Measurements from ENCODE around the gene NR2E3. TPM values are rescaled to one million over a fixed set of nuclear protein-coding genes. Genes with fewer than 3 reads are reported as not detected.

NR2E3 gene
- total RNA-seq, 1 experiment from 2014 or later: 0.31 TPM

DNA sequence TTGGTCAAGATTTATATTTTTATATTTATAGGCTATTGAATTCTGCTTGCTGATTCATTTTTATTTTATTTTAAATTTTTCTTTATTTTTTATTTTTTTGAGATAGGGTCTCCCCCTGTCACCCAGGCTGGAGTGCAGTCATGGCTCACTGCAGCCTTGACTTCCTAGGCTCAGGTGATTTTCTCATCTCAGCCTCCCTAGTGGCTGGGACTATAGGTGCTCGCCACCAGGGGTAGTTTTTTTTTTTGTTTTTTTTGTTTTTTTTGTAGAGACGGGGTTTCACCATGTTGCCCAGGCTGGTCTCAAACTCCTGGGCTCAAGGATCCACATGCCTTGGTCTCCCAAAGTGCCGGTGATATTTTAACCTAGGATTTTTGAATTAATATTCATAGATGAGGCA lies 31.2 kb downstream of the NR2E3 start:
- Histone ChIP-seq H4K8ac (replicated peaks; ENCODE audit: insufficient read length, low read depth, low read length) (no peak overlapping the region), H3T11ph (ENCODE audit: low read length) (no peak overlapping the region), H3K4me1 (ENCODE audit: insufficient read depth, low read length) (no peaks in the 10 kb centered on the region), H3K23me2 (ENCODE audit: insufficient read length, low read depth, low read length, poor library complexity, severe bottlenecking) (no peaks in the 10 kb centered on the region), H3K56ac (ENCODE audit: insufficient read length, low read depth, low read length) (no peak overlapping the region), H3K4ac (ENCODE audit: low read depth, low read length) (no peak overlapping the region), H4K20me1 (ENCODE audit: control insufficient read depth, insufficient read depth, insufficient read length) (no peaks in the 10 kb centered on the region), H3K4me2 (ENCODE audit: insufficient read depth, insufficient read length, low read length) (no peak overlapping the region), H3K9ac (ENCODE audit: extremely low read depth, insufficient read length, low read length) (no peak overlapping the region), H3K27ac (ENCODE audit: insufficient read length, low read depth, low read length) (no peak overlapping the region), H3K27me3 (ENCODE audit: insufficient read depth, low read length) (no peaks in the 10 kb centered on the region), H2BK5ac (ENCODE audit: insufficient read length, low read length) (no peak overlapping the region), H2AK5ac (ENCODE audit: insufficient read length, low read length) (no peak overlapping the region), H4K91ac (ENCODE audit: insufficient read length, low read depth, low read length) (no peak overlapping the region), H3K9me3 (ENCODE audit: control insufficient read depth, low read depth, low read length) (no peaks in the 10 kb centered on the region), H2BK12ac (ENCODE audit: insufficient read length, low read depth, low read length) (no peak overlapping the region), H3K79me2 (ENCODE audit: insufficient read depth, low read length) (no peaks in the 10 kb centered on the region), H2AFZ (ENCODE audit: low read length) (no peak overlapping the region), H3K79me1 (ENCODE audit: insufficient read depth, low read depth, low read length, poor library complexity, severe bottlenecking) (no peaks in the 10 kb centered on the region), H2BK20ac (ENCODE audit: low read depth, low read length, poor library complexity, severe bottlenecking) (no peak overlapping the region), H3K14ac (ENCODE audit: insufficient read depth, low read length) (no peak overlapping the region), H4K5ac (ENCODE audit: insufficient read length, low read depth, low read length) (no peak overlapping the region), H3K18ac (ENCODE audit: insufficient read length, low read depth, low read length) (no peak overlapping the region), H2BK120ac (ENCODE audit: low read depth, low read length, poor library complexity, severe bottlenecking) (no peak overlapping the region), H3K23ac (ENCODE audit: insufficient read length, low read depth, low read length) (no peak overlapping the region), H2BK15ac (ENCODE audit: low read depth, low read length) (no peak overlapping the region)
- no CpG with 5 or more reads among the region's 3 CpGs for WGBS (ENCODE audit: extremely low coverage, insufficient read length, low lambda C conversion rate)
- TF ChIP-seq, protein P1, sequence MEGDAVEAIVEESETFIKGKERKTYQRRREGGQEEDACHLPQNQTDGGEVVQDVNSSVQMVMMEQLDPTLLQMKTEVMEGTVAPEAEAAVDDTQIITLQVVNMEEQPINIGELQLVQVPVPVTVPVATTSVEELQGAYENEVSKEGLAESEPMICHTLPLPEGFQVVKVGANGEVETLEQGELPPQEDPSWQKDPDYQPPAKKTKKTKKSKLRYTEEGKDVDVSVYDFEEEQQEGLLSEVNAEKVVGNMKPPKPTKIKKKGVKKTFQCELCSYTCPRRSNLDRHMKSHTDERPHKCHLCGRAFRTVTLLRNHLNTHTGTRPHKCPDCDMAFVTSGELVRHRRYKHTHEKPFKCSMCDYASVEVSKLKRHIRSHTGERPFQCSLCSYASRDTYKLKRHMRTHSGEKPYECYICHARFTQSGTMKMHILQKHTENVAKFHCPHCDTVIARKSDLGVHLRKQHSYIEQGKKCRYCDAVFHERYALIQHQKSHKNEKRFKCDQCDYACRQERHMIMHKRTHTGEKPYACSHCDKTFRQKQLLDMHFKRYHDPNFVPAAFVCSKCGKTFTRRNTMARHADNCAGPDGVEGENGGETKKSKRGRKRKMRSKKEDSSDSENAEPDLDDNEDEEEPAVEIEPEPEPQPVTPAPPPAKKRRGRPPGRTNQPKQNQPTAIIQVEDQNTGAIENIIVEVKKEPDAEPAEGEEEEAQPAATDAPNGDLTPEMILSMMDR (conservative IDR thresholded peaks at IDR 0.05): peak; percentile 55
- no peaks in the 10 kb centered on the region for H3K4me1 Mint-ChIP-seq
- H3K36me3 Mint-ChIP-seq (ENCODE audit: insufficient read depth in 1 of 3, low read depth in 3 of 3): peaks cover 0 to 2% (median 0%) of the 10 kb centered on the region in 3 experiments; a peak in 2 of 7 replicates
- no peaks in the 10 kb centered on the region for H3K27me3 Mint-ChIP-seq (ENCODE audit: low read depth)
- H3K27ac Mint-ChIP-seq: no peak overlapping the region
- no peak overlapping the region for H3K4me3 Mint-ChIP-seq
- H3K9me3 Mint-ChIP-seq: no peaks in the 10 kb centered on the region
- DNase-seq: no peak
